GM19193 (cell line): Measurements from ENCODE around the gene KRT81.

Experiments used
- POLR2A ChIP-seq: IDR thresholded peaks from 4 replicates; pipeline ENCODE4 v1.6.1; 2011; ENCODE audit not compliant: insufficient read depth, insufficient read length; ENCODE audit errors: extremely low read depth

The KRT81 gene

GRCh38 chr12:52284562-52285171 is 6.7 kb downstream of the KRT81 start:
- no peak for TF ChIP-seq POLR2A

GRCh38 chr12:52280796-52281560 is 10.4 kb downstream of the KRT81 start:
- TF ChIP-seq POLR2A: no peak

GRCh38 chr12:52280319-52280795 is 11.0 kb downstream of the KRT81 start:
- no peak for TF ChIP-seq POLR2A

- no peak for TF ChIP-seq POLR2A
Measured at GRCh38 chr12:52279422-52280318, 11.7 kb downstream of the KRT81 start.

GRCh38 chr12:52278575-52279421 is 12.5 kb downstream of the KRT81 start:
- TF ChIP-seq POLR2A: no peak

GRCh38 chr12:52277486-52278245 is 13.7 kb downstream of the KRT81 start:
- no peak for TF ChIP-seq POLR2A

- TF ChIP-seq POLR2A: no peak
Measured at GRCh38 chr12:52275686-52276085, 15.6 kb downstream of the KRT81 start.

GRCh38 chr12:52274521-52275120 is 16.7 kb downstream of the KRT81 start, which contains the start of gene KRT86:
KRT86 (plus strand) TSS chr12:52274645; CDS start chr12:52301917, 27,272 bp downstream.
- TF ChIP-seq POLR2A: no peak

GRCh38 chr12:52271158-52271557 is 20.2 kb downstream of the KRT81 start:
- no peak for TF ChIP-seq POLR2A

- TF ChIP-seq POLR2A: no peak
Measured at GRCh38 chr12:52270541-52271070, 20.7 kb downstream of the KRT81 start.

GRCh38 chr12:52268212-52268611 is 23.1 kb downstream of the KRT81 start:
- no peak for TF ChIP-seq POLR2A

GRCh38 chr12:52267699-52268098 is 23.6 kb downstream of the KRT81 start:
- no peak for TF ChIP-seq POLR2A

- no peak for TF ChIP-seq POLR2A
Measured at GRCh38 chr12:52267266-52267665, 24.1 kb downstream of the KRT81 start.
